Measurements from ENCODE around the gene KCNMA1.

- no peak for TF ChIP-seq EZH2phosphoT487 (conservative IDR thresholded peaks at IDR 0.05; ENCODE audit: low read length)
- TF ChIP-seq CTCF (IDR thresholded peaks at IDR 0.05; ENCODE audit: insufficient read depth, low read length, poor library complexity, severe bottlenecking), result no peak
These were observed 640.0 kb downstream of the KCNMA1 start for GRCh38 chr10:76997631-76998030.

Data from SU-DHL-6 (cell line).